Stimulated activated CD4-positive, alpha-beta T cell treated with anti-CD3 and anti-CD28 coated beads, TNF-alpha, amount 100 ng/mL, for 48 hours (primary cell): ENCODE measurements around the gene TUBB1.
"Not testable (repeated sequence)": the region's sequence is repeated elsewhere in the genome, so short reads cannot be mapped to it uniquely, and the experiment has no call there.

Source experiments
- DNase-seq, 3 donors: peaks; one replicate each; pipeline ENCODE4 v3.0.0-alpha.2; 2020; ENCODE audit warnings: low read depth in 3 of 3

TUBB1 gene

GRCh38 chr20:59020938-59021551 lies 1.8 kb downstream of the TUBB1 start:
- no peak for DNase-seq

GRCh38 chr20:59022754-59023153 lies 3.5 kb downstream of the TUBB1 start:
- DNase-seq = no peak

GRCh38 chr20:59023616-59024015 lies 4.4 kb downstream of the TUBB1 start:
- no peak for DNase-seq

- DNase-seq = no peak
Observed at GRCh38 chr20:59024111-59024530, 4.9 kb downstream of the TUBB1 start.

- DNase-seq = no peak
Observed at GRCh38 chr20:59025086-59025485, 5.9 kb downstream of the TUBB1 start.

GRCh38 chr20:59025511-59025910 lies 6.3 kb downstream of the TUBB1 start:
- DNase-seq = no peak

GRCh38 chr20:59026904-59027740 lies 7.9 kb downstream of the TUBB1 start:
- DNase-seq = no peak

- DNase-seq = no peak
Observed at GRCh38 chr20:59027741-59028320, 8.6 kb downstream of the TUBB1 start.

- DNase-seq = no peak
Observed at GRCh38 chr20:59028812-59029211, 9.6 kb downstream of the TUBB1 start.

GRCh38 chr20:59030911-59031563 lies 11.8 kb downstream of the TUBB1 start:
- DNase-seq = no peak

GRCh38 chr20:59031564-59032022 lies 12.4 kb downstream of the TUBB1 start:
- DNase-seq = no peak

GRCh38 chr20:59032023-59032712 lies 12.9 kb downstream of the TUBB1 start, which contains the start of gene ATP5F1E:
Gene ATP5F1E, minus strand, starts transcription at chr20:59032335. Its CDS starts 84 bp downstream, at chr20:59032251.
- peak; percentile 90 to 94 (median 94) for DNase-seq

GRCh38 chr20:59032713-59033059 lies 13.5 kb downstream of the TUBB1 start:
- no peak for DNase-seq

GRCh38 chr20:59033093-59033492 lies 13.9 kb downstream of the TUBB1 start:
- no peak for DNase-seq

- no peak for DNase-seq
Observed at GRCh38 chr20:59033616-59034165, 14.5 kb downstream of the TUBB1 start.

- DNase-seq = no peak
Observed at GRCh38 chr20:59035381-59035780, 16.2 kb downstream of the TUBB1 start.

- no peak for DNase-seq
Observed at GRCh38 chr20:59037386-59037785, 18.2 kb downstream of the TUBB1 start.

- no peak for DNase-seq
Observed at GRCh38 chr20:59039233-59039632, 20.0 kb downstream of the TUBB1 start.

GRCh38 chr20:59040667-59041066 lies 21.4 kb downstream of the TUBB1 start:
- DNase-seq = no peak

GRCh38 chr20:59041487-59041886 lies 22.3 kb downstream of the TUBB1 start:
- DNase-seq = not testable (repeated sequence)

- DNase-seq = no peak
Observed at GRCh38 chr20:59042151-59042795, 23.0 kb downstream of the TUBB1 start, which contains the start of gene PRELID3B. Gene PRELID3B, minus strand, starts transcription at chr20:59042786. Its CDS starts 56 bp downstream, at chr20:59042730.
